ENCODE data around the gene CKM. TPM values are rescaled to one million over a fixed set of nuclear protein-coding genes. Genes with fewer than 3 reads are reported as not detected.
"Not testable (repeated sequence)": the region's sequence is repeated elsewhere in the genome, so short reads cannot be mapped to it uniquely, and the experiment has no call there.

CKM gene
- total RNA-seq, 1 donor from 2014 or later, result 0.42 TPM

DNA sequence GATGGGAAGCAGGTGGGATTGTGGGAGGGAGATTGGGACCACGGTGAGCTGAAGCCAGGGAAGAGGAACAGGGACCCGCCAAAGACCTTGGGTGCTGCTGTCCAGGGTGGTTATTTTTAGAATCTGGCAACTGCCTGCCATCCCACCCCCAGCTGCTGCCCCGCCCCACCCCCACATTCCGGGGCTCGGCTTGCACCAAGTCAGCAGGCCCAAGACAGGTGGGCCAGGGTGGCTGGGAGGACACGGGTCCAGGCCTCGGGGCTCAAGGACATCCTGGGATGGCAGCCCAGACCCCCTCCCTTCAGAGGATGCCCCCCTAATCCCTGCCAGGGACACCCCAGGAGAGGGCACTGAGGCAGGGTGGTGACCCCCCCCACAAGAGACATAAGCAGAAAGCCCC is 827 bp downstream of the CKM start:
- Mint-ChIP-seq H3K27me3 (ENCODE audit: unreplicated experiment) (peaks cover 12% of the 10 kb centered on the region), H3K27ac (ENCODE audit: unreplicated experiment) (peak overlapping the region; percentile 60), H3K36me3 (ENCODE audit: unreplicated experiment) (no peaks in the 10 kb centered on the region), H3K9me3 (ENCODE audit: unreplicated experiment) (peaks cover 4% of the 10 kb centered on the region), H3K4me1 (ENCODE audit: low read depth, unreplicated experiment) (peaks cover 7% of the 10 kb centered on the region), H3K4me3 (ENCODE audit: unreplicated experiment) (no peak overlapping the region)
- TF ChIP-seq, protein P1, sequence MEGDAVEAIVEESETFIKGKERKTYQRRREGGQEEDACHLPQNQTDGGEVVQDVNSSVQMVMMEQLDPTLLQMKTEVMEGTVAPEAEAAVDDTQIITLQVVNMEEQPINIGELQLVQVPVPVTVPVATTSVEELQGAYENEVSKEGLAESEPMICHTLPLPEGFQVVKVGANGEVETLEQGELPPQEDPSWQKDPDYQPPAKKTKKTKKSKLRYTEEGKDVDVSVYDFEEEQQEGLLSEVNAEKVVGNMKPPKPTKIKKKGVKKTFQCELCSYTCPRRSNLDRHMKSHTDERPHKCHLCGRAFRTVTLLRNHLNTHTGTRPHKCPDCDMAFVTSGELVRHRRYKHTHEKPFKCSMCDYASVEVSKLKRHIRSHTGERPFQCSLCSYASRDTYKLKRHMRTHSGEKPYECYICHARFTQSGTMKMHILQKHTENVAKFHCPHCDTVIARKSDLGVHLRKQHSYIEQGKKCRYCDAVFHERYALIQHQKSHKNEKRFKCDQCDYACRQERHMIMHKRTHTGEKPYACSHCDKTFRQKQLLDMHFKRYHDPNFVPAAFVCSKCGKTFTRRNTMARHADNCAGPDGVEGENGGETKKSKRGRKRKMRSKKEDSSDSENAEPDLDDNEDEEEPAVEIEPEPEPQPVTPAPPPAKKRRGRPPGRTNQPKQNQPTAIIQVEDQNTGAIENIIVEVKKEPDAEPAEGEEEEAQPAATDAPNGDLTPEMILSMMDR (IDR thresholded peaks at IDR 0.05; ENCODE audit: partially characterized antibody, unreplicated experiment), result no peak
- DNase-seq, result no peak

DNA sequence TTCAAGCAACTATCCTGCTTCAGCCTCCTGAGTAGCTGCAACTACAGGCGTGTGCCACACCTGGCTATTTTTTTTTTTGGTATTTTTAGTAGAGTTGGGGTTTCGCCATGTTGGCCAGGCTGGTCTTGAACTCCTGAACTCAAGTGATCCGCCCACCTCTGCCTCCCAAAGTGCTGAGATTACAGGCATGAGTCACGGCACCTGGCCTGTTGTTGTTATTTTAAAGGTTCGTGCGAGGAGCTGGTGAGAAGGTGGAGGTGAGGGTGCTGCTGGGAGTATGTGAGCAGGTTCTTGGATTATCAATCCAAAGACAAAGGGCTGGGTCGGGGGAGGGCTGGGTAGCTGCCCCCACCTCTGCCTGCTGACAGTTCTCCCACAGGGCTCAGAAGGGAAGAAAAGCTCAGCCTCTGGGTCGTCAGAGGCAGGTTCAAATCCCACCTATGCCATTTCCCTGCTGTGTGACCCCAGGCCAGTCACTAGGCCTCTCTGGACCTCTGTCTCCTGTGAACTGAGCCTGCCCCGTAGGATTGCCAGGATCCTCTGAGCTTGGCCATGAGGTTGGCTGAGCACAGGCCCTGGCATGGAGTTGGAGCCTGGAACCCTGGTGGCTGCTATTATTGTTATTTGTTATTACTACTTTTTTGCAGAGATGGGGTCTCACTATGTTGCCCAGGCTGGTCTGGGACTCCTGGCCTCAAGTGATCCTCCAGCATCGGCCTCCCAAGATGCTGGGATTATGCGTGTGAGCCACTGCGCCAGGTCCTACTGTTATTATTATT is 1.5 kb downstream of the CKM start:
- Mint-ChIP-seq H3K9me3 (ENCODE audit: unreplicated experiment) (peaks cover 4% of the 10 kb centered on the region), H3K27me3 (ENCODE audit: unreplicated experiment) (peaks cover 13% of the 10 kb centered on the region), H3K36me3 (ENCODE audit: unreplicated experiment) (no peaks in the 10 kb centered on the region), H3K4me1 (ENCODE audit: low read depth, unreplicated experiment) (peaks cover 5% of the 10 kb centered on the region), H3K4me3 (ENCODE audit: unreplicated experiment) (no peak overlapping the region), H3K27ac (ENCODE audit: unreplicated experiment) (no peak overlapping the region)
- TF ChIP-seq, protein P1 (IDR thresholded peaks at IDR 0.05; ENCODE audit: partially characterized antibody, unreplicated experiment), result no peak
- DNase-seq, result no peak

DNA sequence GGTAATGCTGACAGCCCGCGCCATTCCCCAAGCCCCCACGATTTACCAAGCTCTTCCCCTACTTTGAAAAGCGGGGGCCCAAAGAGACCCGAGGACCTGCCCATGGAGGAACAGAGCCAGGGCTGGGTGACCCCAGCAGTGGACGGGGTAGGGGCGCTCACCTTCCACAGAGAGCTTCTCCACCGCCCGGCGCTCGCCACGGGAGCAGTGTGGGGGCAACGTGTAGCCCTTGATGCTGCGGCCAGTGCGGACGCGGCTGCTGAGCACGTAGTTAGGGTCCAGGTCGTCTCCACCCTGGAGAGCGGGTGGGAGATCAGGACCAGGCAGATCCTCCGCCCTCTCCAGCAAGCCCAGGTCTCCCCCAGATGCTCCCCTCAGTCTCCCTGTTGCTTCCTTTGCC is 7.4 kb downstream of the CKM start:
- Mint-ChIP-seq H3K4me1 (ENCODE audit: low read depth, unreplicated experiment) (peaks cover 2% of the 10 kb centered on the region), H3K27me3 (ENCODE audit: unreplicated experiment) (peaks cover 19% of the 10 kb centered on the region), H3K9me3 (ENCODE audit: unreplicated experiment) (peaks cover 4% of the 10 kb centered on the region), H3K36me3 (ENCODE audit: unreplicated experiment) (no peaks in the 10 kb centered on the region), H3K27ac (ENCODE audit: unreplicated experiment) (no peak overlapping the region), H3K4me3 (ENCODE audit: unreplicated experiment) (no peak overlapping the region)
- TF ChIP-seq, protein P1 (IDR thresholded peaks at IDR 0.05; ENCODE audit: partially characterized antibody, unreplicated experiment), result no peak
- DNase-seq, result no peak

DNA sequence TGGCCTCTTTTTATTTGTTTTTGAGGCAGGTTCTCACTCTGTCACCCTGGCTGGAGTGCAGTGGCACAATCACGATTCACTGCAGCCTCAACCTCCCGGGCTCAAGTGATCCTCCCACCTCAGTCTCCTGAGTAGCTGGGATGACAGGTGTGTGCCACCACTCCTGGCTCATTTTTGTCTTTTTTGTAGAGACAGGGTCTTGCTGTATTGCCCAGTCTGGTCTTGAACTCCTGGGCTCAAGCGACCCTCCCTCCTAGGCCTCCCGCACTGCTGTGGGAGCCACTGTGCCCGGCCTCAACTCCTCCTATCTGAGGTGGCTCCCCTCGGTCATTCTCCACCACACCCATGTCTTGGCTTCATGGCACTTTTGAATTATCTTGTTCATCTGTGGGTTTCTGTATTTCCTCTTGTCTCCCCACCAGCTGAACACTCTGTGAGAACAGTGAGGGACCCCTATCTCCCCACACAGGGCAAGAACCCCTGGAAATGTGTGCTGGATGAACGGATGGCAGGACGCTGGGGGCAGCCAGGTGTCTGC is 7.9 kb downstream of the CKM start:
- peaks cover 19% of the 10 kb centered on the region for H3K27me3 Mint-ChIP-seq (ENCODE audit: unreplicated experiment)
- H3K4me3 Mint-ChIP-seq (ENCODE audit: unreplicated experiment), result no peak overlapping the region
- no peak overlapping the region for H3K27ac Mint-ChIP-seq (ENCODE audit: unreplicated experiment)

DNA sequence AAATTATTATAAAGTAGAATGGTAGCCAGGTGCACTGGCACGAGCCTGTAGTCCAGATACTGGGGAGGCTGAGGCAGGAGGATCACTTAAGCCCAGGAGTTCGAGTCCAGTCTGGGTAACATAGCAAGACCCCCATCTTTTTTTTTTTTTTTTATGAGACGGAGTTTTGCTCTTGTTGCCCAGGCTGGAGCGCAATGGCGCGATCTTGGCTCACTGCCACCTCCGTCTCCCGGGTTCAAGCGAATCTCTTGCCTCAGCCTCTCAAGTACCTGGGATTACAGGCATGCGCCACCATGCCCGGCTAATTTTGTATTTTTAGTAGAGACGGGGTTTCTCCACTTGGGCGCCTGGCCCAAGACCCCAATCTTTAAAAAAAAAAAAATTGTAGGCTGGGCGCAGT is 10.4 kb downstream of the CKM start:
- H3K27me3 Mint-ChIP-seq (ENCODE audit: unreplicated experiment), result peaks cover 14% of the 10 kb centered on the region
- not testable (repeated sequence) for H3K27ac Mint-ChIP-seq (ENCODE audit: unreplicated experiment); H3K4me1 Mint-ChIP-seq (ENCODE audit: low read depth, unreplicated experiment)

More for the DNA sequence above, 7.9 kb downstream of the CKM start:
- Mint-ChIP-seq H3K4me1 (ENCODE audit: low read depth, unreplicated experiment) (peaks cover 2% of the 10 kb centered on the region), H3K9me3 (ENCODE audit: unreplicated experiment) (peaks cover 4% of the 10 kb centered on the region), H3K36me3 (ENCODE audit: unreplicated experiment) (no peaks in the 10 kb centered on the region)
- TF ChIP-seq, protein P1 (IDR thresholded peaks at IDR 0.05; ENCODE audit: partially characterized antibody, unreplicated experiment), result no peak
- no peak for DNase-seq

More for the DNA sequence above, 10.4 kb downstream of the CKM start:
- not testable (repeated sequence) for DNase-seq; H3K4me3 Mint-ChIP-seq (ENCODE audit: unreplicated experiment); H3K9me3 Mint-ChIP-seq (ENCODE audit: unreplicated experiment); H3K36me3 Mint-ChIP-seq (ENCODE audit: unreplicated experiment)
